Measurements from ENCODE around the gene AQP3. TPM values are rescaled to one million over a fixed set of nuclear protein-coding genes. Genes with fewer than 3 reads are reported as not detected.

AQP3 gene
- total and polyA plus RNA-seq, 9 of the 15 experiments (the other 6 are each of a cell fraction or from before 2014, with no cell fraction given) = 4.2 to 31.5 (median 17.6) TPM

GRCh38 chr9:33446946-33447798 is at the start of gene AQP3 (continued):
- TF ChIP-seq ZNF436 (CRISPR knock-in tag; IDR thresholded peaks at IDR 0.05) = no peak
- peak; percentile 23 to 44; a peak in 3 of 4 replicates for TF ChIP-seq RAD21 (CRISPR knock-in tag; conservative IDR thresholded peaks at IDR 0.05 in 1 of 2, IDR thresholded peaks at IDR 0.05 in 1 of 2)
- peak in 1 of 2 experiments; percentile 86; a peak in 2 of 4 replicates for TF ChIP-seq ZNF318 (IDR thresholded peaks at IDR 0.05; ENCODE audit: borderline replicate concordance in 1 of 2, low read depth in 1 of 2)
- peak in 2 of 3 experiments; percentile 55 to 98; a peak in 5 of 6 replicates for TF ChIP-seq CTCF (IDR thresholded peaks at IDR 0.05 in 2 of 3, conservative IDR thresholded peaks at IDR 0.05 in 1 of 3; ENCODE audit: insufficient read depth in 2 of 3, low read depth in 1 of 3, low read length in 3 of 3)
- TF ChIP-seq NR0B1 (IDR thresholded peaks at IDR 0.05; ENCODE audit: partially characterized antibody) = no peak
- no peak for TF ChIP-seq E2F4 (CRISPR knock-in tag; IDR thresholded peaks at IDR 0.05; ENCODE audit: low read depth)
- peak; percentile 75; the same call in 1 of the 2 replicates for TF ChIP-seq SMAD4 (CRISPR knock-in tag; conservative IDR thresholded peaks at IDR 0.05)
- no peak for TF ChIP-seq GATA2 (CRISPR knock-in tag; IDR thresholded peaks at IDR 0.05)
- TF ChIP-seq ZNF431 (CRISPR knock-in tag; IDR thresholded peaks at IDR 0.05) = no peak
- no peak for TF ChIP-seq CCAR2 (IDR thresholded peaks at IDR 0.05; ENCODE audit: low read depth, low read length)
- TF ChIP-seq NELFE (IDR thresholded peaks at IDR 0.05; ENCODE audit: insufficient read depth, insufficient read length) = no peak
- TF ChIP-seq ATF7 (IDR thresholded peaks at IDR 0.05) = no peak

Data from K562 (cell line).